Activated naive CD4-positive, alpha-beta T cell treated with anti-CD3 and anti-CD28 coated beads, Interleukin-2, amount 50 U/mL, for 72 hours (primary cell): ENCODE measurements around the gene DIO3. TPM values are rescaled to one million over a fixed set of nuclear protein-coding genes. Genes with fewer than 3 reads are reported as not detected.

Experiments
- ATAC-seq, 2 donors: fragments of 150-1000 bp; cut with Tn5 transposase; 2 replicates each; pipeline ENCODE4 v1.10.0; 2021; ENCODE audit warnings: mild to moderate bottlenecking in 2 of 2, moderate library complexity in 2 of 2
- DNase-seq, 2 donors: peaks; one replicate each; pipeline ENCODE4 v3.0.0; 2021 to 2022; ENCODE audit warnings: low spot score in 2 of 2
- H3K27ac Mint-ChIP-seq, 2 donors: one replicate each; pipeline ENCODE4 v1.8.0; 2022; ENCODE audit warnings: mild to moderate bottlenecking in 2 of 2, mixed read lengths in 2 of 2
- H3K36me3 Mint-ChIP-seq, 2 donors: one replicate each; pipeline ENCODE4 v1.8.0; 2022; ENCODE audit warnings: mixed read lengths in 2 of 2
- H3K9me3 Mint-ChIP-seq, 2 donors: one replicate each; pipeline ENCODE4 v1.8.0; 2022; ENCODE audit warnings: mixed read lengths in 2 of 2
- total RNA-seq, 2 donors: library from RNA; stranded (reverse); gene quantifications; one replicate each; pipeline ENCODE4 v1.2.3, GENCODE V29; 2022

Gene DIO3
- total RNA-seq, 2 donors from 2014 or later = not detected

- Mint-ChIP-seq H3K27ac (peak overlapping the region; percentile 91 to 94), H3K9me3 (peaks cover 16 to 19% of the 10 kb centered on the region in 2 donors), H3K36me3 (peaks cover 14 to 21% of the 10 kb centered on the region in 2 donors)
- ATAC-seq = peak in 1 of 2 donors; percentile 69
- peak in 1 of 2 donors; percentile 62 for DNase-seq
Observed at GRCh38 chr14:101595887-101596721, 34.8 kb downstream of the DIO3 start.

- no peak for ATAC-seq
- H3K27ac Mint-ChIP-seq = peak overlapping the region; percentile 91 to 94
- H3K36me3 Mint-ChIP-seq = peaks cover 14 to 21% of the 10 kb centered on the region in 2 donors
- DNase-seq = no peak
- H3K9me3 Mint-ChIP-seq = peaks cover 16 to 19% of the 10 kb centered on the region in 2 donors
Observed at GRCh38 chr14:101596742-101597141, 35.4 kb downstream of the DIO3 start.

GRCh38 chr14:101598159-101598558 lies 36.9 kb downstream of the DIO3 start:
- Mint-ChIP-seq H3K36me3 (peaks cover 14 to 21% of the 10 kb centered on the region in 2 donors), H3K9me3 (peaks cover 16 to 19% of the 10 kb centered on the region in 2 donors), H3K27ac (peak overlapping the region in 1 of 2 donors; percentile 13)
- no peak for ATAC-seq
- peak in 1 of 2 donors; percentile 40 for DNase-seq

GRCh38 chr14:101598571-101599233 lies 37.4 kb downstream of the DIO3 start:
- ATAC-seq (no peak), DNase-seq (peak in 1 of 2 donors; percentile 39)
- Mint-ChIP-seq H3K36me3 (peaks cover 14 to 21% of the 10 kb centered on the region in 2 donors), H3K27ac (no peak overlapping the region), H3K9me3 (peaks cover 16 to 19% of the 10 kb centered on the region in 2 donors)

- H3K36me3 Mint-ChIP-seq = peaks cover 14 to 21% of the 10 kb centered on the region in 2 donors
- H3K9me3 Mint-ChIP-seq = peaks cover 15 to 16% of the 10 kb centered on the region in 2 donors
- ATAC-seq = no peak
Observed at GRCh38 chr14:101599234-101599885, 38.1 kb downstream of the DIO3 start.

GRCh38 chr14:101600336-101600890 lies 39.1 kb downstream of the DIO3 start:
- H3K9me3 Mint-ChIP-seq = peaks cover 13 to 16% of the 10 kb centered on the region in 2 donors
- peak in 1 of 2 donors; percentile 6 for DNase-seq
- H3K36me3 Mint-ChIP-seq = peaks cover 14 to 21% of the 10 kb centered on the region in 2 donors
- no peak for ATAC-seq
- no peak overlapping the region for H3K27ac Mint-ChIP-seq

More at GRCh38 chr14:101599234-101599885, 38.1 kb downstream of the DIO3 start:
- peak in 1 of 2 donors; percentile 28 for DNase-seq
- H3K27ac Mint-ChIP-seq = no peak overlapping the region

- DNase-seq = peak in 1 of 2 donors; percentile 50
- Mint-ChIP-seq H3K9me3 (peaks cover 7 to 9% of the 10 kb centered on the region in 2 donors), H3K27ac (peak overlapping the region in 1 of 2 donors; percentile 44), H3K36me3 (peaks cover 9 to 16% of the 10 kb centered on the region in 2 donors)
- ATAC-seq = no peak
Observed at GRCh38 chr14:101600891-101601605, 39.8 kb downstream of the DIO3 start.

- Mint-ChIP-seq H3K9me3 (peaks cover under 1 to 7% of the 10 kb centered on the region in 2 donors), H3K27ac (no peak overlapping the region), H3K36me3 (peaks cover 1 to 8% of the 10 kb centered on the region in 2 donors)
- ATAC-seq = no peak
- DNase-seq = peak in 1 of 2 donors; percentile 47
Observed at GRCh38 chr14:101601606-101602465, 40.5 kb downstream of the DIO3 start.

- no peak overlapping the region for H3K27ac Mint-ChIP-seq
- DNase-seq (peak in 1 of 2 donors; percentile 39), ATAC-seq (no peak)
- peaks cover 0 to 7% of the 10 kb centered on the region in 2 donors for H3K9me3 Mint-ChIP-seq
- H3K36me3 Mint-ChIP-seq = peaks cover 0 to 6% of the 10 kb centered on the region in 2 donors
Observed at GRCh38 chr14:101602466-101602840, 41.2 kb downstream of the DIO3 start.

- DNase-seq (peak in 1 of 2 donors; percentile 20), ATAC-seq (no peak)
- peaks cover 0 to 1% of the 10 kb centered on the region in 2 donors for H3K9me3 Mint-ChIP-seq
- peaks cover 0 to under 1% of the 10 kb centered on the region in 2 donors for H3K36me3 Mint-ChIP-seq
- no peak overlapping the region for H3K27ac Mint-ChIP-seq
Observed at GRCh38 chr14:101603096-101603495, 41.8 kb downstream of the DIO3 start.

- Mint-ChIP-seq H3K9me3 (no peaks in the 10 kb centered on the region), H3K36me3 (no peaks in the 10 kb centered on the region), H3K27ac (no peak overlapping the region)
- ATAC-seq = no peak
- peak in 1 of 2 donors; percentile 47 for DNase-seq
Observed at GRCh38 chr14:101604228-101604934, 43.1 kb downstream of the DIO3 start.

GRCh38 chr14:101604935-101605780 lies 43.9 kb downstream of the DIO3 start:
- ATAC-seq = no peak
- Mint-ChIP-seq H3K36me3 (no peaks in the 10 kb centered on the region), H3K9me3 (no peaks in the 10 kb centered on the region), H3K27ac (peak overlapping the region in 1 of 2 donors; percentile 22)
- DNase-seq = peak in 1 of 2 donors; percentile 41

GRCh38 chr14:101605836-101606235 lies 44.5 kb downstream of the DIO3 start:
- DNase-seq (no peak), ATAC-seq (no peak)
- Mint-ChIP-seq H3K9me3 (no peaks in the 10 kb centered on the region), H3K27ac (no peak overlapping the region), H3K36me3 (no peaks in the 10 kb centered on the region)
